HCT116 (cell line): ENCODE measurements around the gene SAE1. TPM values are rescaled to one million over a fixed set of nuclear protein-coding genes. Genes with fewer than 3 reads are reported as not detected.

ENCODE experiments used
- ATF3 ChIP-seq: IDR thresholded peaks from 2 replicates; pipeline ENCODE4 v1.6.1; 2012
- CTCF ChIP-seq, 3 experiments: fragments of 200-600 bp in 1 of 3; sonication (generic) in 1 of 3; IDR thresholded peaks in 2 of 3; conservative IDR thresholded peaks in 1 of 3; 2 replicates each; pipeline ENCODE4 v1.5.1; 2012 to 2017; ENCODE audit warnings: low read depth in 2 of 3, low read length in 2 of 3, antibody characterized with exemption in 1 of 3, borderline replicate concordance in 1 of 3, control low read depth in 1 of 3, mild to moderate bottlenecking in 1 of 3, mixed read lengths in 1 of 3, mixed run types in 1 of 3, moderate library complexity in 1 of 3; ENCODE audit not compliant: insufficient read depth in 1 of 3
- FOSL1 ChIP-seq: IDR thresholded peaks from 2 replicates; pipeline ENCODE4 v1.6.1; 2012; ENCODE audit warnings: low read depth
- MAX ChIP-seq: IDR thresholded peaks from 2 replicates; pipeline ENCODE4 v1.6.1; 2012
- YY1 ChIP-seq: IDR thresholded peaks from 2 replicates; pipeline ENCODE4 v1.6.1; 2011; ENCODE audit warnings: low read length, low read depth, moderate library complexity, mild to moderate bottlenecking; ENCODE audit not compliant: insufficient replicate concordance; ENCODE audit errors: extremely low read depth
- ZBTB33 ChIP-seq: IDR thresholded peaks from 2 replicates; pipeline ENCODE4 v1.6.1; 2011; ENCODE audit warnings: mild to moderate bottlenecking, low read length, moderate library complexity; ENCODE audit not compliant: insufficient replicate concordance; ENCODE audit errors: extremely low read depth
- total RNA-seq: library from RNA; stranded (reverse); gene quantifications from one replicate; pipeline ENCODE4 v1.2.1, GENCODE V29; 2021; ENCODE audit not compliant: unreplicated experiment

SAE1 gene
- total RNA-seq, 1 experiment from 2014 or later, result 213 TPM

GRCh38 chr19:47240996-47241918, 110.6 kb downstream of the SAE1 start (continued):
- TF ChIP-seq MAX (no peak), YY1 (peak; percentile 89), FOSL1 (peak; percentile 57), CTCF (IDR thresholded peaks at IDR 0.05 in 2 of 3, conservative IDR thresholded peaks at IDR 0.05 in 1 of 3; ENCODE audit: borderline replicate concordance in 1 of 3, insufficient read depth in 1 of 3, low read depth in 2 of 3, low read length in 2 of 3) (no peak), ZBTB33 (no peak), ATF3 (no peak)
